Measurements from ENCODE around the gene CCDC190. TPM values are rescaled to one million over a fixed set of nuclear protein-coding genes. Genes with fewer than 3 reads are reported as not detected.

The CCDC190 gene
- total and polyA plus RNA-seq, 2 experiments from 2014 or later, result not detected

DNA sequence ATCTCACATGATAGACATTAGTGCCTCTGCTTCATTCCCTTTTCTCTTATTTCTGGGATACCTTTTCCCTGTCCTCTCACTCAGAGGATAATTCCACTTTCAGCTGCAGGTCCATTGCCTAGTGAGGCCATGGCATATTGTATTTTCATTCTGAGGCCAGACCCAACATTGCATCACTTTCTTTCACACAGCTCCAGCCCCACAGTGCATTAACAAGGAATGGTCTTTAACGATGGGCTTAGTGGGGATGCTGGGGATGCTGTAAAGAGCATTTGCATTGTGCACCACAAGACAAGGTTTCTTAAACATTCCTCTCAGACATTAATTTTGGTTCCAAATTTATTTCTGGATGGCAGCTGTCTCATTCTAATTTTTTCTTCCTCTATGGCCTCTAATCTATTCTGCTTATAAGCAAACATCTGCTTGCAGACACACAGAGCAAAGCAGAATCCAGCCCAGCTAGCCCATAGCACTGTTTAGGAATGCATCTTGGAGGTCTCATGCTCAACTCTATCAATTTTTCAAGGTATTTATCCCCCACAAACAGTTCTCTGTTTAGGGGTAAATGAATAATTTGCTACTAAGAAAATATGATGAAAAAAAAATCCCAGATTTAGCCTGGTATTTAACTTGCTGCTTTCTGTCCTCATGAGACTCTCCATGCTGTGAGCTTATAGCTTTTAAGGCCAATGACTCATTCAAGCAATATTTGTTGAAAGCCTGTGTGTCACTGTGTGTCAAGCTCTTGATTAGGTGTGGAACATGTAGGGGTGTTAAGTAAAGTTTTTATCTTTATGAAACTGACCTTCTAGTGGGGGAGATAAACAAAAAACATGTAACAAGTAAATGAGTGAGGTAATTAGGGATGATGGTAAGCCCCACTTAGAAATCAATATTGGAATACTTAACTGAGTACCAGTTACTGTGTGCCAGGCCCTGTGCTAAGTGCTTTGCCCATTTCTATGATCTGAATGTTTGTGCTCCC is 44.5 kb upstream of the CCDC190 start (continued):
- TF ChIP-seq POLR2AphosphoS5 (IDR thresholded peaks at IDR 0.05; ENCODE audit: low read depth) (no peak), EZH2 (IDR thresholded peaks at IDR 0.05; ENCODE audit: low read depth, unreplicated experiment) (no peak), ZNF114 (CRISPR knock-in tag; IDR thresholded peaks at IDR 0.05) (no peak)
- TF ChIP-seq, protein P1, sequence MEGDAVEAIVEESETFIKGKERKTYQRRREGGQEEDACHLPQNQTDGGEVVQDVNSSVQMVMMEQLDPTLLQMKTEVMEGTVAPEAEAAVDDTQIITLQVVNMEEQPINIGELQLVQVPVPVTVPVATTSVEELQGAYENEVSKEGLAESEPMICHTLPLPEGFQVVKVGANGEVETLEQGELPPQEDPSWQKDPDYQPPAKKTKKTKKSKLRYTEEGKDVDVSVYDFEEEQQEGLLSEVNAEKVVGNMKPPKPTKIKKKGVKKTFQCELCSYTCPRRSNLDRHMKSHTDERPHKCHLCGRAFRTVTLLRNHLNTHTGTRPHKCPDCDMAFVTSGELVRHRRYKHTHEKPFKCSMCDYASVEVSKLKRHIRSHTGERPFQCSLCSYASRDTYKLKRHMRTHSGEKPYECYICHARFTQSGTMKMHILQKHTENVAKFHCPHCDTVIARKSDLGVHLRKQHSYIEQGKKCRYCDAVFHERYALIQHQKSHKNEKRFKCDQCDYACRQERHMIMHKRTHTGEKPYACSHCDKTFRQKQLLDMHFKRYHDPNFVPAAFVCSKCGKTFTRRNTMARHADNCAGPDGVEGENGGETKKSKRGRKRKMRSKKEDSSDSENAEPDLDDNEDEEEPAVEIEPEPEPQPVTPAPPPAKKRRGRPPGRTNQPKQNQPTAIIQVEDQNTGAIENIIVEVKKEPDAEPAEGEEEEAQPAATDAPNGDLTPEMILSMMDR (conservative IDR thresholded peaks at IDR 0.05; ENCODE audit: low read depth in 2 of 2), result no peak

GRCh38 chr1:162904579-162904978 is 43.6 kb upstream of the CCDC190 start:
- H3K4me1 Mint-ChIP-seq, result peaks cover 7% of the 10 kb centered on the region; the same call in 2 of the 3 replicates
- H3K4me3 Mint-ChIP-seq, result no peak overlapping the region
- H3K9me2 ChIP-seq (ENCODE audit: insufficient read depth), result no peaks in the 10 kb centered on the region
- no peak overlapping the region for H3K4me2 ChIP-seq
- no peak overlapping the region for H3K27ac ChIP-seq (ENCODE audit: low read depth)
- H3K9me3 Mint-ChIP-seq, result no peaks in the 10 kb centered on the region
- no peaks in the 10 kb centered on the region for H3K36me3 ChIP-seq (ENCODE audit: insufficient read depth)
- H2AFZ ChIP-seq, result 0 out of 2 replicates have a peak overlapping the region, but pooled peaks have one; percentile 69
- no peak overlapping the region for H3K27ac Mint-ChIP-seq
- ATAC-seq (no peak), DNase-seq (ENCODE audit: low spot score) (no peak)
- H3F3A ChIP-seq (replicated peaks; ENCODE audit: low read depth), result no peaks in the 10 kb centered on the region
- H3K27me3 ChIP-seq (ENCODE audit: insufficient read depth), result no peaks in the 10 kb centered on the region
- H3K79me2 ChIP-seq (replicated peaks; ENCODE audit: insufficient read depth), result no peaks in the 10 kb centered on the region
- H3K27me3 Mint-ChIP-seq (ENCODE audit: insufficient read depth, low read depth, poor library complexity), result no peaks in the 10 kb centered on the region
- H4K20me1 ChIP-seq (replicated peaks; ENCODE audit: insufficient read depth), result no peaks in the 10 kb centered on the region
- no peak overlapping the region for H3K4me3 ChIP-seq
- H3K36me3 Mint-ChIP-seq (ENCODE audit: low read depth), result no peaks in the 10 kb centered on the region
- H3K4me1 ChIP-seq (ENCODE audit: insufficient read depth), result no peaks in the 10 kb centered on the region
- TF ChIP-seq REST (IDR thresholded peaks at IDR 0.05; ENCODE audit: unreplicated experiment) (no peak), STAT1 (IDR thresholded peaks at IDR 0.05; ENCODE audit: unreplicated experiment) (no peak), CREB1 (CRISPR knock-in tag; IDR thresholded peaks at IDR 0.05; ENCODE audit: low read depth) (no peak), JUNB (IDR thresholded peaks at IDR 0.05; ENCODE audit: unreplicated experiment) (no peak)
- TF ChIP-seq, protein P2, sequence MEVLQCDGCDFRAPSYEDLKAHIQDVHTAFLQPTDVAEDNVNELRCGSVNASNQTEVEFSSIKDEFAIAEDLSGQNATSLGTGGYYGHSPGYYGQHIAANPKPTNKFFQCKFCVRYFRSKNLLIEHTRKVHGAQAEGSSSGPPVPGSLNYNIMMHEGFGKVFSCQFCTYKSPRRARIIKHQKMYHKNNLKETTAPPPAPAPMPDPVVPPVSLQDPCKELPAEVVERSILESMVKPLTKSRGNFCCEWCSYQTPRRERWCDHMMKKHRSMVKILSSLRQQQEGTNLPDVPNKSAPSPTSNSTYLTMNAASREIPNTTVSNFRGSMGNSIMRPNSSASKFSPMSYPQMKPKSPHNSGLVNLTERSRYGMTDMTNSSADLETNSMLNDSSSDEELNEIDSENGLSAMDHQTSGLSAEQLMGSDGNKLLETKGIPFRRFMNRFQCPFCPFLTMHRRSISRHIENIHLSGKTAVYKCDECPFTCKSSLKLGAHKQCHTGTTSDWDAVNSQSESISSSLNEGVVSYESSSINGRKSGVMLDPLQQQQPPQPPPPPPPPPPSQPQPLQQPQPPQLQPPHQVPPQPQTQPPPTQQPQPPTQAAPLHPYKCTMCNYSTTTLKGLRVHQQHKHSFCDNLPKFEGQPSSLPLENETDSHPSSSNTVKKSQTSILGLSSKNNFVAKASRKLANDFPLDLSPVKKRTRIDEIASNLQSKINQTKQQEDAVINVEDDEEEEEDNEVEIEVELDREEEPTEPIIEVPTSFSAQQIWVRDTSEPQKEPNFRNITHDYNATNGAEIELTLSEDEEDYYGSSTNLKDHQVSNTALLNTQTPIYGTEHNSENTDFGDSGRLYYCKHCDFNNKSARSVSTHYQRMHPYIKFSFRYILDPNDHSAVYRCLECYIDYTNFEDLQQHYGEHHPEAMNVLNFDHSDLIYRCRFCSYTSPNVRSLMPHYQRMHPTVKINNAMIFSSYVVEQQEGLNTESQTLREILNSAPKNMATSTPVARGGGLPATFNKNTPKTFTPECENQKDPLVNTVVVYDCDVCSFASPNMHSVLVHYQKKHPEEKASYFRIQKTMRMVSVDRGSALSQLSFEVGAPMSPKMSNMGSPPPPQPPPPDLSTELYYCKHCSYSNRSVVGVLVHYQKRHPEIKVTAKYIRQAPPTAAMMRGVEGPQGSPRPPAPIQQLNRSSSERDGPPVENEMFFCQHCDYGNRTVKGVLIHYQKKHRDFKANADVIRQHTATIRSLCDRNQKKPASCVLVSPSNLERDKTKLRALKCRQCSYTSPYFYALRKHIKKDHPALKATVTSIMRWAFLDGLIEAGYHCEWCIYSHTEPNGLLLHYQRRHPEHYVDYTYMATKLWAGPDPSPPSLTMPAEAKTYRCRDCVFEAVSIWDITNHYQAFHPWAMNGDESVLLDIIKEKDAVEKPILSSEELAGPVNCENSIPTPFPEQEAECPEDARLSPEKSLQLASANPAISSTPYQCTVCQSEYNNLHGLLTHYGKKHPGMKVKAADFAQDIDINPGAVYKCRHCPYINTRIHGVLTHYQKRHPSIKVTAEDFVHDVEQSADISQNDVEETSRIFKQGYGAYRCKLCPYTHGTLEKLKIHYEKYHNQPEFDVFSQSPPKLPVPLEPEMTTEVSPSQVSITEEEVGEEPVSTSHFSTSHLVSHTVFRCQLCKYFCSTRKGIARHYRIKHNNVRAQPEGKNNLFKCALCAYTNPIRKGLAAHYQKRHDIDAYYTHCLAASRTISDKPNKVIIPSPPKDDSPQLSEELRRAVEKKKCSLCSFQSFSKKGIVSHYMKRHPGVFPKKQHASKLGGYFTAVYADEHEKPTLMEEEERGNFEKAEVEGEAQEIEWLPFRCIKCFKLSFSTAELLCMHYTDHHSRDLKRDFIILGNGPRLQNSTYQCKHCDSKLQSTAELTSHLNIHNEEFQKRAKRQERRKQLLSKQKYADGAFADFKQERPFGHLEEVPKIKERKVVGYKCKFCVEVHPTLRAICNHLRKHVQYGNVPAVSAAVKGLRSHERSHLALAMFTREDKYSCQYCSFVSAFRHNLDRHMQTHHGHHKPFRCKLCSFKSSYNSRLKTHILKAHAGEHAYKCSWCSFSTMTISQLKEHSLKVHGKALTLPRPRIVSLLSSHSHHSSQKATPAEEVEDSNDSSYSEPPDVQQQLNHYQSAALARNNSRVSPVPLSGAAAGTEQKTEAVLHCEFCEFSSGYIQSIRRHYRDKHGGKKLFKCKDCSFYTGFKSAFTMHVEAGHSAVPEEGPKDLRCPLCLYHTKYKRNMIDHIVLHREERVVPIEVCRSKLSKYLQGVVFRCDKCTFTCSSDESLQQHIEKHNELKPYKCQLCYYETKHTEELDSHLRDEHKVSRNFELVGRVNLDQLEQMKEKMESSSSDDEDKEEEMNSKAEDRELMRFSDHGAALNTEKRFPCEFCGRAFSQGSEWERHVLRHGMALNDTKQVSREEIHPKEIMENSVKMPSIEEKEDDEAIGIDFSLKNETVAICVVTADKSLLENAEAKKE (CRISPR knock-in tag; IDR thresholded peaks at IDR 0.05), result no peak
- TF ChIP-seq, protein P1 (conservative IDR thresholded peaks at IDR 0.05; ENCODE audit: low read depth in 2 of 2), result no peak
